GM12891 (cell line): ENCODE results near the gene RGCC.
"Not testable (repeated sequence)": the region's sequence is repeated elsewhere in the genome, so short reads cannot be mapped to it uniquely, and the experiment has no call there.

ENCODE experiments used
- DNase-seq: peaks from one replicate; pipeline ENCODE4 v3.0.0; 2011; ENCODE audit warnings: low spot score; ENCODE audit not compliant: insufficient read length
- FAIRE-seq: peaks from 2 replicates; lab custom pipeline; 2011; peaks lifted over from hg19 to GRCh38; lab: Jason Lieb, UNC
- PAX5 ChIP-seq: IDR thresholded peaks from 2 replicates; pipeline ENCODE4 v1.6.1; 2011; ENCODE audit warnings: low read length, moderate library complexity, mild to moderate bottlenecking; ENCODE audit not compliant: insufficient read depth, severe bottlenecking
- POLR2A ChIP-seq: IDR thresholded peaks from 2 replicates; pipeline ENCODE4 v1.6.1; 2011; ENCODE audit warnings: low read depth, low read length, control low read depth
- POLR2AphosphoS5 ChIP-seq: IDR thresholded peaks from 2 replicates; pipeline ENCODE4 v1.6.1; 2011; ENCODE audit warnings: low read depth, low read length, control low read depth
- POU2F2 ChIP-seq: IDR thresholded peaks from 2 replicates; pipeline ENCODE4 v1.6.1; 2011; ENCODE audit warnings: low read depth, mild to moderate bottlenecking, control low read depth, low read length, moderate library complexity
- SPI1 ChIP-seq: IDR thresholded peaks from 2 replicates; pipeline ENCODE4 v1.6.1; 2011; ENCODE audit warnings: low read depth, low read length, control low read depth
- TAF1 ChIP-seq: IDR thresholded peaks from 2 replicates; pipeline ENCODE4 v1.6.1; 2011; ENCODE audit warnings: low read depth, low read length, control low read depth

The RGCC gene

DNA sequence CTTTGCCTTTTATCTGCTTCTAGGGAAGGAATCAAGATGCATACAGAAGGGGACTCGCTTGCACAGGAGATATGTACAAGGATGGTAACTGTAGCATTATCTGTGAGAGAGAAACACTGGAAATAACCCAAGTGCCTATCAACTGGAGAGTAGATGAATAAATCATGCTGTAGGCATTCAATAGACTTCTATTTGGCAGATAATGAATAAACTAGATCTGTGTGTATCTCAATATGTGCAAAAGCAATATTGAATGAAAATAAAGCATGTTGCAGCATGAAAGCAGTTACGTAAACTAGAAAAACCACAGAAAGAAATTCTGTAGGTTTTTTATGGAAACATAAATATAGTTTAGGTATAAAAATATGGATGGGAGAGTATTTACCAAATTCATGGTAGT, 38.6 kb upstream of the RGCC start:
- TF ChIP-seq POU2F2: no peak
- TF ChIP-seq SPI1: no peak
- no peak for TF ChIP-seq POLR2AphosphoS5
- no peak for TF ChIP-seq POLR2A
- TF ChIP-seq TAF1: no peak
- no peak for TF ChIP-seq PAX5
- no peak for DNase-seq
- no peak for FAIRE-seq

DNA sequence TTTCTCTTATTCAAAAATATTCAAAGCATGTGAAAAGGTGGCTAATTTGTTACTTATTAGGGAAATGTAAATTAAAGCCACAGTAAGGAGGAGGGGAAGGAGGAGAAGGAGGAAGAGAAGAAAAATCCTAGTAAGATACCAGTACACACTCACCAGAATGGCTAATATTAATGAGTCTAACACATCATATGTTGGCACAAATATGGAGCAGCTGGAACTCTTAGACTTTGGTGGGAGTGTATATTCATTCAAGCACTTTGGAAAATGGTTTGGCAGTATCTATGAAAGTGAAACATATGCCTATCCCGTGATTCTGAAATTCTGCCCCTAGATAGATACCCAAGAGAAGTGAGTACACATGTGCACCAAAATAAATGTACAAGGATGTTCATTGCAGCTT, 38.1 kb upstream of the RGCC start:
- TF ChIP-seq SPI1 (no peak), POU2F2 (no peak), POLR2A (no peak), PAX5 (no peak), TAF1 (no peak), POLR2AphosphoS5 (no peak)
- DNase-seq (no peak), FAIRE-seq (no peak)

DNA sequence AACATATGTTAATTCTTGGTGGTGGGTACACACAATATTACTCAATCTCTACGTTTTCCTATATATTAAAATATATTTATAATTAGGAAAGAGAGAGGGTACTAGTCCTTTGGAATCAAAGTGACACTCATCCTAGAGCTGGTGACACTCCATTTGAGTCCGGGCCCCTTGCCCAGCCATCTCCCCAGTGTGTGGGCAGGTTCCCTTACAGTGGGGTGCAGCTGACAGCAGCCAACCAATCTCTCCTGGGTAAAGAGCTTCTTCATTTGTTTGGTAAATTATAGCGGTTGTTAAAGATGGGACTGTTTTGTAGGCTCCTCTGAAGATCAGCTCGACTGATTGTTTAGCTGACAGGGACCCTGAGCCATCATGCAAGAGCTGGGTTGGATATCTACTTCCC, 37.2 kb upstream of the RGCC start:
- DNase-seq (no peak), FAIRE-seq (no peak)
- no peak for TF ChIP-seq POLR2AphosphoS5
- no peak for TF ChIP-seq POLR2A
- no peak for TF ChIP-seq PAX5
- no peak for TF ChIP-seq SPI1

DNA sequence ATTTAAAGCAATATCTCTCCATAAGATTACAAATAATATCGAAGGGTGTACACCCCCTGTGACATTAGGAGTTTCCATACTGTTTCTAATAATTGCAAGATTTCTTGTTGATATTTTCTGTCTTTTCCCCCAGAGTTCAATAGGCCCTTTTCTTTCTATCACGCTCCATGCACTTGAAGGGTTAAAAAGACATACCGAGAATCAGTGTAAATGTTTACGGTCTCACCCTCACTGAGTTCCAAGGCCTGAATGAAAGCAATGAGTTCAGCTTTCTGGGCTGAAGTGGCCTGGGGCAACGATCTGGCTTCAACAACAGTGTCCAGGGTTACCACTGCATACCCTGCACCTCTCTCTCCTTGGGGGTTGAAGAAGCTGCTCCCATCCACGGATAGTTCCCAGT, 36.0 kb upstream of the RGCC start:
- DNase-seq, FAIRE-seq: not testable (repeated sequence)

DNA sequence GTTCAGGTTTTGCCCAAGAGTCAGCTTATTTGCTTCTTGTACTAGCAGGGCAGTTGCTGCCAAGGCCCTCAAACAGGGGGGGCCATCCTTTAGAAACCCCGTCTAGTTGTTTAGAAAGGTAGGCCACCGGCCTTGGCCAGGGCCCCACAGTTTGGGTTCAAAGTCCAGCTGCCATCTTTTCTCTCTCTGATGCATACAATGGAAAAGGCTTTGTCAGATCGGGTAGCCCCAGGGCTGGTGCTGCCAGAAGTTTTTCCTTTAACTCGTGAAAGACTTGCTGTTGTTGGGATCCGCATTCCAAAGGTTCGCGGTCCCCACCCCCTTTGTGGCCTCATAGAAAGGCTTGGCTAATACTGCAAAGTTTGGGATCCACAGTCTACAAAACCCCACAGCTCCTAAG, 35.4 kb upstream of the RGCC start:
- DNase-seq: not testable (repeated sequence)

DNA sequence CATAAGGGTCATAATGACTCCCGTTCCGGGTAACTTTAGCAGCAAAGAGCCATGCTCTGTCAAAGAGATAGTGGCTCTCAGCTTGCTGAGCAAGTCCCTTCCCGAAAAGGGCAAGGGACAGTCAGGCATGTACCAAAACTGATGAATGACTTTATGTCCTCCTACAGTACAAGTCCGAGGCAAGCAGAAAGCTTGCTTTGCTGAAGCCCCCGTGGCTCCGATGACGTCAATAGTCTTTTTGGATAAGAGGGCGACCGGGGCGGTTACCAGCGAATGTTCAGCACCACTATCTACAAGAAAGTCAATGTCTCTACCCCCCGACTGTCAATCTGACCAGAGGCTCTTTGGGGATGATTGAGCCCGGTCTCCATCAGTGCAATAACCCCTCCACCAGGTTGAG, 34.1 kb upstream of the RGCC start:
- FAIRE-seq, DNase-seq: not testable (repeated sequence)

More for the DNA sequence above, 35.4 kb upstream of the RGCC start:
- not testable (repeated sequence) for FAIRE-seq

DNA sequence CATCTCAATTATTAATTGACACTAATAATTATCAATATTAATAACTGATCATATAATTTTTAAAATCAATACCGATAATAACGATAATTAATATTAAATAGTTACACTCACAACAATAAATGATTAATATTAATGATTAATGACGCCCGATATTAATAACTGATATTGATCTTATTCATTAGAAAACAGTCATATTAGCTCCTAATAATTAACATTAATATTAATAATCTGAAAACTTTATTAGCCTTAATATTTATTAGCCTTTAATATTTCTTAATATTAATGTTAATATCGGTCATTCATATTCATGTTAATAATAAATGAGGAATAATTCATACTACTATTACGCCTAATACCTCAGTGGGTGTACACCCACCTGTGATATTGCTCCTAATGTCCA, 32.7 kb upstream of the RGCC start:
- not testable (repeated sequence) for DNase-seq, FAIRE-seq

DNA sequence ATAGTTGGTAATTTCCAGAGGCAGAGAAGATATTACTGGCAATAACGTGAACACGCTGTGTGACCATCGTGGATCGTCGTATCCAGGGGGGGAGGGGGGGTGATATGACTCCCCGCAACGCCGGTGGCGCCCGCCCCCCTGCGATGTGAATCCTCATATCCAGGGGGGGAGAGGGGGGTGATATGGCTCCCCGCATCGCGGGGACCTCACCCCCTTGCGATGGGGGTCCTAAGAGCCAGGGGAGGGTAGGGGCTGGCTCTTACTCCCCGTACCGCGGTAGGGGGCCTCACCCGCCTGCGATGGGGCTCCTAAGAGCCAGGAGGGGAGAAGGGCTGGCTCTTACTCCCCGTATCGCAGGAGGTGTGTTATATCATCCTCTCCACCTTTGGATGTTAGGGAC, 31.3 kb upstream of the RGCC start:
- DNase-seq: no peak
- no peak for FAIRE-seq
- TF ChIP-seq TAF1 (no peak), POLR2AphosphoS5 (no peak), POU2F2 (no peak), POLR2A (no peak), PAX5 (no peak)

DNA sequence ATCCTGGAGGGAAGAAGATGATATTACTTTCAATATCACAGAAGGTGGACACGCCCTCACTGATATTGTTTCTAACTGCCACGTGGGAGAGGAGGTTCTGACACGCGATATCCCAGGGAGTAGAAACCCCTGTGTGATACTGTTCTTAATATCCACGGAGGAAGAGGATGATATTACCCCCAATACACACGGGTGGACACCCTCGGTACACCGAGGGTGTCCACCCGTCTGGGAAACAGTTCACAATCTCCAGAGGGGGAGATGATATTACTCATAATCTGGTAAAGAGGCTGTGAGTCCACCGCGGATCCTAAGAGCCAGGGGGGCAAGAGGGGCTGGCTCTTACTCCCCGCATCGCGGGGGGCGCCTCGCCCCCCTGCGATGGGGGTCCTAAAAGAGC, 29.7 kb upstream of the RGCC start:
- FAIRE-seq: no peak
- no peak for DNase-seq
- TF ChIP-seq TAF1: no peak
- no peak for TF ChIP-seq SPI1
- TF ChIP-seq POLR2A: no peak
- no peak for TF ChIP-seq PAX5
- no peak for TF ChIP-seq POLR2AphosphoS5
- no peak for TF ChIP-seq POU2F2

DNA sequence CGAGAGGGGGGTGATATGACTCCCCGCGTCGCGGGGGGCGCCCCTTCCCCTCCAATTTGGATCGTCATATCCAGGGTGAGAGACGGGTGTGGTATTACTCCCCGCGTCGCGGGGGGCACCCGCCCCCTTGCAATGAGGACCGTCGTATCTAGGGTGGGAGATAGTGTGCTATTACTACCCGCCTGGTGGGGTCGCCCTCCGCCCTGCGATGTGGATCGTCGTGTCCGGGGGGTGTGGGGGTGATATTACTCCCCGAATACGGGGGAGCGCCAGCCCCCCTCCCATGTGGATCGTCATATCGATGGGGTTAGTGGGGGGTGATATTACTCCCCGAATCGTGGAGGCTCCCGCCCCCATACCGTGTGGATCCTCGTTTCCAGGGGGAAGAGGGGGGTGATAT, 29.2 kb upstream of the RGCC start:
- DNase-seq (no peak), FAIRE-seq (no peak)
- no peak for TF ChIP-seq PAX5
- no peak for TF ChIP-seq POU2F2
- TF ChIP-seq TAF1: no peak
- TF ChIP-seq POLR2A: no peak
- no peak for TF ChIP-seq SPI1
- TF ChIP-seq POLR2AphosphoS5: no peak

DNA sequence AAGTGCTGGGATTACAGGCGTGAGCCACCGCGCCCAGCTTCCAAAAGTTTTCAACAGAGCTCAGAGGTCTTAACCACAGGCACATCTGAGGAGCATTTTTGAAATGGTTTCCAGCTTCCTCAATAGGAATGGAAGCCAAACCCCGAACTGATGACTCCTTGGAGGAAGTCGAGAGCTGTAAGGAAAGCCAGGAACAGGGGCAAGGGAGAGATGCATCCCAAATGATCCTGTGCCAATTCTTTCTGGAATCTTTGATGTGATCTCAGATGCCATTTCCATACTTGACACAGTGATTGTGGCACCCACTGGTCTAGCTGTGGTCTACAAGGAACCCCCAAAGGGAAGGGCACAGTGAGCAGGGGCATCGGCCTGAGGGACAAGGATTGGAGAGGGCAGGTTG, 23.3 kb upstream of the RGCC start:
- not testable (repeated sequence) for DNase-seq, FAIRE-seq

DNA sequence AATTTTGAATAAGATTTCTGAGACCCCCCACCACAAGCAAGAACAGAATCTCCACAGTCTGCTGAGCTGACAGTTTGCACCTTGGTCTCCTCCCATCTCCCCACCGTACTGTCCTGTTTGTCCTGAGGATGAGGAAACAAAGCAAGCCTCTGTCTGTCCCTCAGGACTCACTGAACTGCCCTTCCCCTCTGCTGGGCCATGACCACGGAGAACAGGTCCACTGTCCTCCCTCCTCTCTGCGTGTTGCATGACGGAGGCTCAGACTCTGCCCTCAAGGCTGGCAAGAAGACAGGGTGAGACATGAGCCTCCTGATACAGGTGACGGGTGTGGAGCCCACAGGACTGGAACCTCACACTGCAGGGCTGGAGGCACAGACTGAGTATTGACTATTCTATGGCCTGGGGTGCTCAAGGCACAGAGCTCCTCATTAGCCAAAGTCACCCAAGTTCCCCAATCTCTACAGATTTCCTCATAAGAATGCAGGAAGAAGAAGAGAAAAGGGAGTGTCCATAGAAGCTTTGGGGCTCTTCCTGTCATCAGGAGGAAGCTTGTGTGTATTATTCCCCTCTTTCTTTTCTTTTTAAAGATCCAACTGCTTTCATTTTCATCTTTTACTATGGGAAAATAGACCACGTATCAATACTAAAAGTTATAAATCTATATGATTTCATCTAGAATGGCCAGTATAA, 22.4 kb upstream of the RGCC start:
- DNase-seq: no peak
- TF ChIP-seq POLR2AphosphoS5 (no peak), PAX5 (no peak), POLR2A (no peak), POU2F2 (no peak), SPI1 (no peak)
- no peak for FAIRE-seq

DNA sequence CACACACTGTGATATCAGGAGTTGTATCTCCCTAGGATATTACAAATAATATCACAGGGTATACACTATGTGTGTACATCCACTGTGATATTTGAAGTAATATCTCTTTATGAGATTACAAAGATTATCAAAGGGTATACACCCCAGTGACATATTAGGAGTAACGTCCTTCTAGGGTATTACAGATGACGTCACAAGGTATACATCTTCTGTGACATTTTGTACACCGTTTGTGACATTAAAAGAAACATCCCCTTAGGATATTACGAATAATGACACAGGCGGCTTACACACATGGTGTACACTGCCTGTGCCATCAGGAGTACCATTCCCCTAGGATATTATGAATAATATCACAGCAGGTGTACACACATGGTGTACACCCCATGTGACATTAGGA, 13.4 kb upstream of the RGCC start:
- FAIRE-seq (no peak), DNase-seq (no peak)
- no peak for TF ChIP-seq POLR2AphosphoS5
- no peak for TF ChIP-seq PAX5
- TF ChIP-seq POU2F2: no peak
- TF ChIP-seq POLR2A: no peak
- no peak for TF ChIP-seq SPI1
- no peak for TF ChIP-seq TAF1
